CD14-positive monocyte (primary cell): ENCODE results near the gene PDF. TPM values are rescaled to one million over a fixed set of nuclear protein-coding genes. Genes with fewer than 3 reads are reported as not detected.

Source experiments
- DNase-seq, 3 donors: peaks; one replicate each; pipeline ENCODE4 v3.0.0-alpha.2; 2011 to 2022
- H2AFZ ChIP-seq: 2 replicates; pipeline ENCODE4 v1.6.0; 2012; ENCODE audit warnings: mild to moderate bottlenecking, low read depth, low read length, inconsistent platforms; ENCODE audit not compliant: insufficient read depth, poor library complexity, severe bottlenecking
- H3K27ac ChIP-seq, 2 donors: 1 replicate in 1 of 2; 2 replicates in 1 of 2; pipeline ENCODE4 v1.5.1; 2012 to 2013; ENCODE audit warnings: low read length in 2 of 2, control low read depth in 1 of 2, inconsistent platforms in 1 of 2, low read depth in 1 of 2, mild to moderate bottlenecking in 1 of 2
- H3K27me3 ChIP-seq, 2 donors: one replicate each; pipeline versions ENCODE4 v1.6.0 to v1.6.1; 2011 to 2013; ENCODE audit warnings: low read length in 2 of 2; ENCODE audit not compliant: control insufficient read depth in 2 of 2, insufficient read depth in 2 of 2
- H3K36me3 ChIP-seq, 2 donors: replicated peaks in 1 of 2; 1 replicate in 1 of 2; 2 replicates in 1 of 2; pipeline versions ENCODE4 v1.5.1 to v1.6.1; 2012 to 2013; ENCODE audit warnings: low read length in 2 of 2, control low read depth in 1 of 2, inconsistent platforms in 1 of 2, mild to moderate bottlenecking in 1 of 2; ENCODE audit not compliant: insufficient read depth in 2 of 2, control insufficient read depth in 1 of 2
- H3K4me1 ChIP-seq, 2 donors: 1 replicate in 1 of 2; 2 replicates in 1 of 2; pipeline versions ENCODE4 v1.5.1 to v1.6.1; 2012 to 2013; ENCODE audit warnings: low read length in 2 of 2, control low read depth in 1 of 2, inconsistent platforms in 1 of 2, mild to moderate bottlenecking in 1 of 2, moderate library complexity in 1 of 2; ENCODE audit not compliant: insufficient read depth in 2 of 2, control insufficient read depth in 1 of 2
- H3K4me2 ChIP-seq: replicated peaks from 2 replicates; pipeline ENCODE3; 2012; ENCODE audit warnings: low read length, moderate library complexity, mild to moderate bottlenecking; ENCODE audit not compliant: poor library complexity, severe bottlenecking; ENCODE audit errors: extremely low read depth
- H3K4me3 ChIP-seq, 3 experiments: fragments of 200-600 bp in 1 of 3; sonication (generic) in 1 of 3; replicated peaks in 1 of 3; 1 replicate in 2 of 3; 2 replicates in 1 of 3; pipeline ENCODE4 v1.5.1; 2011 to 2013; ENCODE audit warnings: low read length in 3 of 3, mild to moderate bottlenecking in 3 of 3, control low read depth in 2 of 3, low read depth in 2 of 3, inconsistent platforms in 1 of 3, moderate library complexity in 1 of 3
- H3K79me2 ChIP-seq: 2 replicates; pipeline ENCODE4 v1.6.0; 2012; ENCODE audit warnings: mild to moderate bottlenecking, control low read depth, inconsistent platforms, low read length, moderate library complexity; ENCODE audit not compliant: insufficient read depth
- H3K9ac ChIP-seq: 2 replicates; pipeline ENCODE4 v1.6.0; 2017; ENCODE audit warnings: low read length, mild to moderate bottlenecking; ENCODE audit not compliant: insufficient read depth, poor library complexity, severe bottlenecking
- H3K9me3 ChIP-seq, 2 donors: replicated peaks in 1 of 2; 1 replicate in 1 of 2; 2 replicates in 1 of 2; pipeline versions ENCODE4 v1.5.1 to v1.6.1; 2012 to 2013; ENCODE audit warnings: low read length in 2 of 2, control low read depth in 1 of 2; ENCODE audit not compliant: control insufficient read depth in 1 of 2, insufficient read depth in 1 of 2
- H4K20me1 ChIP-seq: 2 replicates; pipeline ENCODE4 v1.6.0; 2012; ENCODE audit warnings: mild to moderate bottlenecking, low read length, control low read depth, moderate library complexity; ENCODE audit not compliant: insufficient read depth
- H3K27ac Mint-ChIP-seq, 7 donors: one replicate each; pipeline ENCODE4 v1.8.0; 2020; ENCODE audit warnings: mild to moderate bottlenecking in 7 of 7, mixed read lengths in 7 of 7, moderate library complexity in 6 of 7, inconsistent platforms in 2 of 7
- H3K27me3 Mint-ChIP-seq, 3 donors: one replicate each; pipeline ENCODE4 v1.8.0; 2021 to 2022; ENCODE audit warnings: low read depth in 3 of 3, mild to moderate bottlenecking in 3 of 3, mixed read lengths in 3 of 3, moderate library complexity in 3 of 3, inconsistent platforms in 1 of 3
- H3K36me3 Mint-ChIP-seq, 2 donors: one replicate each; pipeline ENCODE4 v1.8.0; 2020; ENCODE audit warnings: mixed read lengths in 2 of 2, inconsistent platforms in 1 of 2, mild to moderate bottlenecking in 1 of 2
- H3K4me1 Mint-ChIP-seq: one replicate; pipeline ENCODE4 v1.8.0; 2020; ENCODE audit warnings: mild to moderate bottlenecking, mixed read lengths
- H3K4me3 Mint-ChIP-seq, 2 donors: one replicate each; pipeline ENCODE4 v1.8.0; 2020; ENCODE audit warnings: mild to moderate bottlenecking in 2 of 2, mixed read lengths in 2 of 2, moderate library complexity in 1 of 2
- H3K9me3 Mint-ChIP-seq, 7 donors: one replicate each; pipeline ENCODE4 v1.8.0; 2020 to 2022; ENCODE audit warnings: mixed read lengths in 7 of 7, mild to moderate bottlenecking in 6 of 7, moderate library complexity in 6 of 7, inconsistent platforms in 2 of 7
- CTCF ChIP-seq: fragments of 200-600 bp; IDR thresholded peaks from one replicate; pipeline ENCODE4 v1.8.0; 2022; ENCODE audit warnings: antibody characterized with exemption, mild to moderate bottlenecking
- WGBS: methylation state at CpG from one replicate; pipeline ENCODE4 v1.1.5; 2013; ENCODE audit warnings: missing lambda C conversion rate; ENCODE audit not compliant: insufficient coverage; 5-methylcytosine and 5-hydroxymethylcytosine counted together
- intact Hi-C, 2 donors: fragments of 100-400 bp; cut with micrococcal nuclease; formaldehyde crosslinking; loops; one replicate each; pipeline versions ENCODE4 v1.15.0 to v1.15.1; 2023
- polyA plus RNA-seq, 3 donors: library from polyadenylated mRNA; depleted of rRNA in 1 of 3; unstranded in 2 of 3; stranded (reverse) in 1 of 3; fragments of 300-500 nt in 2 of 3; fragments of >200 nt in 1 of 3; fragmentation: Illumina TruSeq in 2 of 3; gene quantifications; 1 replicate in 2 of 3; 2 replicates in 1 of 3; pipeline ENCODE4 v1.2.3, GENCODE V29; 2012 to 2021

The PDF gene
- polyA plus RNA-seq, 3 donors = 2.3 to 7.2 (median 4.2) TPM

GRCh38 chr16:69286941-69287713 is 43.3 kb downstream of the PDF start:
- no peak overlapping the region for H3K4me3 Mint-ChIP-seq
- H3K36me3 Mint-ChIP-seq = peaks cover 3 to 7% of the 10 kb centered on the region in 2 donors
- peaks cover 0 to 2% (median 0%) of the 10 kb centered on the region in 7 donors for H3K9me3 Mint-ChIP-seq
- intact Hi-C loops = loop anchor here (1.0 to 5.0 kb wide), 2 partner anchors 135 to 137 kb away; no protein-coding TSS in a partner anchor
- no peaks in the 10 kb centered on the region for H3K79me2 ChIP-seq
- H3K4me2 ChIP-seq = no peak overlapping the region
- no peak overlapping the region for H3K9ac ChIP-seq
- peaks cover 0 to 11% (median 5%) of the 10 kb centered on the region in 3 donors for H3K27me3 Mint-ChIP-seq
- H3K27ac ChIP-seq = no peak overlapping the region
- peak; percentile 80 for TF ChIP-seq CTCF
- no peak overlapping the region for H2AFZ ChIP-seq
- no peaks in the 10 kb centered on the region for H3K27me3 ChIP-seq
- H3K4me1 ChIP-seq = peaks cover 5 to 6% of the 10 kb centered on the region in 2 donors
- peak; percentile 30 to 49 (median 44) for DNase-seq
- H3K4me3 ChIP-seq = no peak overlapping the region
- 45% methylated on average over 7 of the region's 13 CpGs for WGBS
- H4K20me1 ChIP-seq = no peaks in the 10 kb centered on the region
- H3K36me3 ChIP-seq = no peaks in the 10 kb centered on the region
- H3K27ac Mint-ChIP-seq = no peak overlapping the region
- no peaks in the 10 kb centered on the region for H3K9me3 ChIP-seq
- peaks cover 5% of the 10 kb centered on the region for H3K4me1 Mint-ChIP-seq

GRCh38 chr16:69285240-69285639 is 45.1 kb downstream of the PDF start:
- Mint-ChIP-seq H3K9me3 (peaks cover 0 to 6% (median 1%) of the 10 kb centered on the region in 7 donors), H3K27me3 (peaks cover 0 to 8% (median 5%) of the 10 kb centered on the region in 3 donors), H3K27ac (no peak overlapping the region), H3K36me3 (peaks cover 3 to 7% of the 10 kb centered on the region in 2 donors), H3K4me1 (peaks cover 5% of the 10 kb centered on the region), H3K4me3 (no peak overlapping the region)
- DNase-seq = no peak
- Histone ChIP-seq H3K4me3 (no peak overlapping the region), H3K27me3 (no peaks in the 10 kb centered on the region), H3K79me2 (no peaks in the 10 kb centered on the region), H3K36me3 (no peaks in the 10 kb centered on the region), H3K9ac (no peak overlapping the region), H3K4me2 (no peak overlapping the region), H3K27ac (no peak overlapping the region), H2AFZ (no peak overlapping the region), H4K20me1 (no peaks in the 10 kb centered on the region), H3K9me3 (no peaks in the 10 kb centered on the region), H3K4me1 (peaks cover 5 to 6% of the 10 kb centered on the region in 2 donors)
- no peak for TF ChIP-seq CTCF
- intact Hi-C loops = loop anchor here in 1 of 2 donors (5.0 kb wide), 1 partner anchor 133 kb away; no protein-coding TSS in a partner anchor
- WGBS = no CpG with 5 or more reads among the region's 4 CpGs
